ENCODE data around the gene OIP5. TPM values are rescaled to one million over a fixed set of nuclear protein-coding genes. Genes with fewer than 3 reads are reported as not detected.

Gene OIP5
- total and polyA plus RNA-seq, 10 of the 15 experiments (the other 5 are each of a cell fraction or from before 2014, with no cell fraction given): 4.8 to 61.4 (median 22.1) TPM

GRCh38 chr15:41333026-41333562 is 703 bp upstream of the OIP5 start:
- Histone ChIP-seq H3K9me3 (replicated peaks; ENCODE audit: control insufficient read depth, insufficient read depth, low read length) (no peaks in the 10 kb centered on the region), H4K20me1 (ENCODE audit: control insufficient read depth, insufficient read depth) (no peaks in the 10 kb centered on the region), H3K4me3 (peak overlapping the region; percentile 91), H3K9ac (ENCODE audit: control insufficient read depth, insufficient read depth, low read length) (peak overlapping the region; percentile 98), H2AFZ (ENCODE audit: control insufficient read depth, low read depth, low read length) (peak overlapping the region; percentile 82), H3K4me1 (ENCODE audit: control insufficient read depth, insufficient read depth, low read length) (peaks cover under 1% of the 10 kb centered on the region; the same call in 1 of the 2 replicates), H3K4me2 (ENCODE audit: control insufficient read depth, insufficient read depth) (peak overlapping the region; percentile 6), H3K27ac (ENCODE audit: control insufficient read depth, insufficient read depth) (peak overlapping the region; percentile 99), H3K27me3 (replicated peaks in 1 of 2; ENCODE audit: control insufficient read depth in 2 of 2, insufficient read depth in 2 of 2, low read length in 1 of 2) (no peaks in the 10 kb centered on the region), H3K36me3 (ENCODE audit: control insufficient read depth in 2 of 2, insufficient read depth in 2 of 2, low read length in 1 of 2) (peaks cover 0 to 1% of the 10 kb centered on the region in 2 experiments; a peak in 2 of 4 replicates), H3K79me2 (ENCODE audit: control insufficient read depth, insufficient read depth, low read length) (peaks cover 63% of the 10 kb centered on the region)
- peak; percentile 47 for ATAC-seq
- 1% methylated on average over 26 of the region's 26 CpGs for WGBS (ENCODE audit: insufficient coverage, insufficient replicate concordance, low lambda C conversion rate, missing lambda C conversion rate)
- no peak for DNase-seq (ENCODE audit: low read depth, low spot score)
- SMC1A ChIA-PET (ENCODE audit: uncharacterized antibody, unreplicated experiment): interaction anchor here (0.6 to 1.9 kb wide), 10 partner anchors 9 to 430 kb away, joined by 3 to 14 read pairs (median 4); partner anchors contain the start of gene CHP1
- intact Hi-C loops (cut with micrococcal nuclease; ENCODE audit: unreplicated experiment): loop anchor here (2.0 to 5.0 kb wide), 4 partner anchors 42 to 639 kb away; partner anchors contain the start of genes CHP1, EHD4, EXD1 and INO80
- RAD21 ChIA-PET (ENCODE audit: unreplicated experiment): interaction anchor here (0.6 to 1.8 kb wide), 12 partner anchors 9 to 391 kb away, joined by 3 to 11 read pairs (median 3); partner anchors contain the start of gene CHP1
- CTCF ChIA-PET: interaction anchor here (0.5 to 3.0 kb wide), 15 partner anchors 10 to 427 kb away, joined by 3 to 16 read pairs (median 4); partner anchors contain the start of genes CHP1, EXD1 and INO80
- POLR2A ChIA-PET: interaction anchor here (0.6 to 2.3 kb wide), 12 partner anchors 10 to 125 kb away, joined by 3 to 11 read pairs (median 4); partner anchors contain the start of gene CHP1
- in situ Hi-C loops (cut with MboI): no loop called here
- FAIRE-seq: peak; percentile 13
- TSS peak; percentile 93 for BruUV-seq (replicated peaks)
- TF ChIP-seq IKZF1 (conservative IDR thresholded peaks at IDR 0.05) (peak; percentile 10), MTA3 (IDR thresholded peaks at IDR 0.05; ENCODE audit: borderline replicate concordance, low read length) (no peak; the same call in 1 of the 2 replicates), MYC (IDR thresholded peaks at IDR 0.05; ENCODE audit: insufficient read depth, insufficient read length, insufficient replicate concordance, low read length, severe bottlenecking) (no peak), E2F8 (IDR thresholded peaks at IDR 0.05; ENCODE audit: low read depth, partially characterized antibody) (no peak), SMAD1 (IDR thresholded peaks at IDR 0.05; ENCODE audit: low read depth, partially characterized antibody) (no peak), TARDBP (IDR thresholded peaks at IDR 0.05; ENCODE audit: borderline replicate concordance) (no peak), RBBP5 (conservative IDR thresholded peaks at IDR 0.05) (peak; percentile 17; the same call in 1 of the 2 replicates), MYB (IDR thresholded peaks at IDR 0.05; ENCODE audit: borderline replicate concordance, low read depth, low read length) (no peak), IRF3 (IDR thresholded peaks at IDR 0.05) (no peak), SUZ12 (IDR thresholded peaks at IDR 0.05; ENCODE audit: unreplicated experiment) (no peak), ZBED1 (IDR thresholded peaks at IDR 0.05; ENCODE audit: borderline replicate concordance) (peak; percentile 70; the same call in 1 of the 2 replicates), ZBTB40 (IDR thresholded peaks at IDR 0.05; ENCODE audit: borderline replicate concordance) (0 out of 2 replicates have a peak, but pooled peaks have one; percentile 8), NFIC (IDR thresholded peaks at IDR 0.05; ENCODE audit: low read depth, low read length) (no peak), EP300 (IDR thresholded peaks at IDR 0.05; ENCODE audit: borderline replicate concordance in 1 of 2, control insufficient read depth in 1 of 2, low read depth in 2 of 2, low read length in 2 of 2) (no peak), IKZF2 (IDR thresholded peaks at IDR 0.05) (peak in 1 of 2 experiments; percentile 20; a peak in 1 of 4 replicates)
